IPS-18a (cell line): ENCODE measurements around the gene CLEC16A.

Experiments used
- H3K27ac ChIP-seq: one replicate; pipeline ENCODE4 v1.5.1; 2013; ENCODE audit warnings: low read length
- H3K27me3 ChIP-seq: one replicate; pipeline ENCODE4 v1.6.1; 2013; ENCODE audit warnings: mild to moderate bottlenecking, low read length; ENCODE audit not compliant: control insufficient read depth, insufficient read depth
- H3K36me3 ChIP-seq: one replicate; pipeline ENCODE4 v1.6.1; 2013; ENCODE audit warnings: low read depth, low read length; ENCODE audit not compliant: control insufficient read depth
- H3K4me1 ChIP-seq: one replicate; pipeline ENCODE4 v1.6.1; 2013; ENCODE audit warnings: low read depth, low read length; ENCODE audit not compliant: control insufficient read depth
- H3K4me3 ChIP-seq: one replicate; pipeline ENCODE4 v1.5.1; 2013; ENCODE audit warnings: low read length
- H3K9ac ChIP-seq: one replicate; pipeline ENCODE4 v1.6.1; 2013; ENCODE audit warnings: mild to moderate bottlenecking, low read length, moderate library complexity
- H3K9me3 ChIP-seq: one replicate; pipeline ENCODE4 v1.6.1; 2013; ENCODE audit warnings: low read depth, low read length; ENCODE audit not compliant: control insufficient read depth

CLEC16A gene

DNA sequence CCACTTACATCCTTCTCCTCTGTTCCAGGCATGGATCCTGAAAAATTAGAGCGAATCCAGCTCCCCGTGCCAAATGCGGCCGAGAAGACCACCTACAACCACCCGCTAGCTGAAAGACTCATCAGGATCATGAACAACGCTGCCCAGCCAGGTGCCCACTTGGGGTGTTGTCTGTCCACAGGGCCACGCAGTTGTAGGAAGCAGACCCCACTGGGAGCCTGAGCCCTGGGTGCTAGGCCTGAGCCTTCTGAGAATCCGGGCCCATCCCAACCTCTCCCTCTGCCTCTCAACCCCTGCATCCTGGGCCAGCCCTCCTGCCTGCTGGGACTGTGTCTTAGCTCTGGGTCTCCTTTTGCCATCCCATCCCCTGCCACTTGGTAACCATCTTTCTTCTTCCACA is 95.4 kb downstream of the CLEC16A start:
- Histone ChIP-seq H3K4me3 (no peak overlapping the region), H3K9ac (no peak overlapping the region), H3K4me1 (no peaks in the 10 kb centered on the region), H3K27ac (no peak overlapping the region), H3K36me3 (peaks cover 3% of the 10 kb centered on the region), H3K9me3 (no peaks in the 10 kb centered on the region), H3K27me3 (no peaks in the 10 kb centered on the region)

DNA sequence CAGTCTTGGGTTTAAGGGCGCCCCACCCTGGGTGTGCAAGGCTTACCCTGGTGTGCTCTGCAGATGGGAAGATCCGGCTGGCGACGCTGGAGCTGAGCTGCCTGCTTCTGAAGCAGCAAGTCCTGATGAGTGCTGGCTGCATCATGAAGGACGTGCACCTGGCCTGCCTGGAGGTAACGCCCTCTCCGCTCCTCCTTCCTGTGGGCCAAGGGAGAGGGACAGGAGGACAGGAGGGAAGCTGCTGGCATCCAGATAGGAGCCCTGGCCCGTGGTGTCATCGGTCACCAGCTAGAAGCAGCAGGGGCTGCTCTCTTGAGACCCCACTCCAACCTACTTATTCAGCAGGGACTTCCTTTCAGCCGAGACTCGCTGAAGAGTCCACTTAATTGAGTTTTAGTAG is 97.8 kb downstream of the CLEC16A start:
- H3K27ac ChIP-seq, result no peak overlapping the region
- H3K4me3 ChIP-seq, result no peak overlapping the region
- no peaks in the 10 kb centered on the region for H3K4me1 ChIP-seq
- no peaks in the 10 kb centered on the region for H3K27me3 ChIP-seq
- no peak overlapping the region for H3K9ac ChIP-seq
- H3K9me3 ChIP-seq, result no peaks in the 10 kb centered on the region
- peaks cover 3% of the 10 kb centered on the region for H3K36me3 ChIP-seq

DNA sequence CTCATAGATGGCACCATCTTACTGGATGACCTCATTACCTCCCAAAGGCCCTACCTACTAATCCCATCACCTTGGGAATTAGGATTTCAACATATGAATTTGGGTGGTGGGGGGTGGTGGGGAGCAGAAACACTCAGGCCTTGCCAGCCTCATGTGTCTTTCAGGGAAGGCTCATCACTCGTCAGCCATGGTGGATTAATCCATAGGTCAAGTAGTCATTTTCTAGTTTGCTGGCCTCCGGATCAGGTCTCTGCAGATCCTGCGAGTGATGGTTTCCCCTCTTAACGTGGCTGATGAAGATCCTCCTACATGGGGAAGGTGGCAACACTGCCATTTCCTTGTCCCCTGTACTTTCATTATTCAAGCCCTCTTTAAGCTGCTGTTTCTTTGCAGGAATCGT is 101.1 kb downstream of the CLEC16A start:
- Histone ChIP-seq H3K9me3 (no peaks in the 10 kb centered on the region), H3K4me3 (no peak overlapping the region), H3K27me3 (no peaks in the 10 kb centered on the region), H3K36me3 (peaks cover 3% of the 10 kb centered on the region), H3K27ac (no peak overlapping the region), H3K4me1 (no peaks in the 10 kb centered on the region), H3K9ac (no peak overlapping the region)

DNA sequence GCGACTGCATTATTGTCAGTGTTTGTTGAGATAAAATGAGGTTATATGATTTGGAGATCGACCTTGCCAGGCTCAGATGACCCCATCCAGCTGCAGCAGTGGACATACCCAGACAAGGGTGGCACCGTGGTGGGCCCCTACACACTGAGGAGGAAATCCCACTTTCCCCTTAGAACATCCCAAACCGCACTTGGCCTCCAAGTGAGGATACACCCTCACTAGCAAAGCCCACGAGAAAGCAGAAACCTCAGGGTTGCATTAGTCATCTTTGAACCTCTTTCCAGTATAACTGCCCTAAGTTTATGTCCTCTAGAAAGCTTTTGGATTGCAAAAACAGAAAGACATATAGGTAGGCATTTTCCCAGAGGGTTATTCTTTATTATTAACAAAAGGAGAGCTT is 101.5 kb downstream of the CLEC16A start:
- no peak overlapping the region for H3K27ac ChIP-seq
- H3K36me3 ChIP-seq, result peaks cover 3% of the 10 kb centered on the region
- no peaks in the 10 kb centered on the region for H3K4me1 ChIP-seq
- no peak overlapping the region for H3K9ac ChIP-seq
- no peaks in the 10 kb centered on the region for H3K27me3 ChIP-seq
- H3K9me3 ChIP-seq, result no peaks in the 10 kb centered on the region
- H3K4me3 ChIP-seq, result no peak overlapping the region

DNA sequence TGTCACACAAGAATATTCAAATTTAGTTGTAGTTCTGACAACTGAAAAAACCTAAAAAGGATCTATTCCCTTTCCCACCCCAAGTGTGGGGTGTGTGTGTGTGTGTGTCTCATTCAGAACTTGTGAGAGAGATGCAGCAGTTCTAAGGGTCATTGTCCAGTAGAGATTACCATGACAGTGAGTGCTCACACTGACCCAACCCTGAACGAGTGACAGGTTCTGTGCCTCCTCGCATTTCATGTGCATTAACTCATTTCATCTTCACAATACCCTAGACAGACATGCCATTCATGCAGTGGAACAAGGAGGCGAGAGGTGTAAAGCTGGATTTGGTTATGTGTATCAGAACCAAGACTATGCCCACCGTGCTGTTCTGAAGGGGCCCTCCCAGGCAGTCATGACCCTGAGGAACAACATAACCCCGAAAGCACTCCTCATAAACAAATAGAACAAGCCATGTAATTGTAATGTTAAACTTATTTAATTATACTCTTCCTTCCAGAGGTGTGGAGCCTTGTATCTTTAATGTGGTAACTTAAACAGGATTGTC is 102.1 kb downstream of the CLEC16A start:
- H3K9me3 ChIP-seq, result no peaks in the 10 kb centered on the region
- no peak overlapping the region for H3K9ac ChIP-seq
- peaks cover 3% of the 10 kb centered on the region for H3K4me1 ChIP-seq
- H3K4me3 ChIP-seq, result no peak overlapping the region
- no peak overlapping the region for H3K27ac ChIP-seq
- peaks cover 3% of the 10 kb centered on the region for H3K36me3 ChIP-seq
- no peaks in the 10 kb centered on the region for H3K27me3 ChIP-seq

DNA sequence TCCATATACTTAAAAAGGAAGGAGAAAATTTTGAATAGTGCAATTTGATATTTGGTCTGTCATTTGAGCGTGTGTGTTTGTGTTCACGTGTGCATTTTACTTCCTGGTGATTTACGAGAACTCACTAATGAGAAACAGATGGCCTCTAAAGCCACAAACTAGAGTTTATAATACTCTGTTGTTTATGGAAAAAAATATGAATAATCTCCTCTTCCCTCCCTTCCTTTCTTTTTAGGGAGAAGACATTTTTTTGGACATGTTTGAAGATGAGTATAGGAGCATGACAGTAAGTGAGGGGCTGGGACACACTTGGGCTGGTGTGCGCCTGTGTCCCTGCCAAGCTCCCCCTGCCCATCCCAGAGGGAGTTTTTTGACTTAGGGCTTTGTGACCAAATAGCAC is 102.7 kb downstream of the CLEC16A start:
- Histone ChIP-seq H3K36me3 (peaks cover 2% of the 10 kb centered on the region), H3K4me3 (no peak overlapping the region), H3K27ac (no peak overlapping the region), H3K27me3 (no peaks in the 10 kb centered on the region), H3K9ac (no peak overlapping the region), H3K9me3 (no peaks in the 10 kb centered on the region), H3K4me1 (peaks cover 3% of the 10 kb centered on the region)

DNA sequence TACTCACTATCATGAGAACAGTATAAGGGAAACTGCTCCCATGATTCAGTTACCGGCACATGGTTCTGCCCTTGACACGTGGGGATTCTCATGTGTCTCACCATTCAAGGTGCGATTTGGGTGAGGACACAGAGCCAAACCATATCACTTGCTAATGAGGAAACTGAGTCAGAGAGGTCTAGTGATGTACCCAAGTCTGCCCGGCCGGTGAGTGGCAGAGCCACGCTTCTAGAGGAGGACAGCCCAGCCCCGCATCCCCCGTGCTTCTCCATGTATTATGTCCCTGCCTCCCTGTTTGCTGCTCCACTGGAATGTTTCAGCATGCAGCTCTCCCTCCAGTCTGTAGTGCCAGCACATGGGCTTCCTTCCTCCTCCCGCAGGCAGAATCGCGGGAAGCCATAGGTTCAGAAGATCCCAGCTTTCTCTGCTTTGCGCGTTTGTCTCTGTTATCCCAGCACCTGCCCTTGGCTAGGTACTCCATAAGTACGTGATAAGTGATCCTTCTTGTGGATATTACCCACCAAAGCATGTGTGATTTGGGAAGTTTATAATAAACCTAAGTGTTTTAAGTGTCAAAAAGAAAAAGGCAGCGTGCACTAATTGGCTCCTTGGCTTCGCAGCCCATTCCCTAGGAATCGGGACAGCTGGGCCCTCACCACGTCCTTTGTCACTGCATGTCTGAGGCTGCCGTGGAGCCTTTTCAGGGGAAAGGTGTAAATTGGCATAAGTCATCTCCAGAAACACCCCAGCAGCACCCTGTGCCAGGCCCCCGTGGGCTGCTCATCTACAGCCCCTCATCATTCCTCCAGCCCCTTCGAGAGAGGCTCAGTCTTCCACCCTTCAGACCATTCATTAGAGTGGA is 103.8 kb downstream of the CLEC16A start:
- H3K4me3 ChIP-seq, result no peak overlapping the region
- peaks cover 3% of the 10 kb centered on the region for H3K4me1 ChIP-seq
- no peak overlapping the region for H3K27ac ChIP-seq
- no peaks in the 10 kb centered on the region for H3K27me3 ChIP-seq
- H3K9ac ChIP-seq, result no peak overlapping the region
- H3K9me3 ChIP-seq, result no peaks in the 10 kb centered on the region
- H3K36me3 ChIP-seq, result no peaks in the 10 kb centered on the region

DNA sequence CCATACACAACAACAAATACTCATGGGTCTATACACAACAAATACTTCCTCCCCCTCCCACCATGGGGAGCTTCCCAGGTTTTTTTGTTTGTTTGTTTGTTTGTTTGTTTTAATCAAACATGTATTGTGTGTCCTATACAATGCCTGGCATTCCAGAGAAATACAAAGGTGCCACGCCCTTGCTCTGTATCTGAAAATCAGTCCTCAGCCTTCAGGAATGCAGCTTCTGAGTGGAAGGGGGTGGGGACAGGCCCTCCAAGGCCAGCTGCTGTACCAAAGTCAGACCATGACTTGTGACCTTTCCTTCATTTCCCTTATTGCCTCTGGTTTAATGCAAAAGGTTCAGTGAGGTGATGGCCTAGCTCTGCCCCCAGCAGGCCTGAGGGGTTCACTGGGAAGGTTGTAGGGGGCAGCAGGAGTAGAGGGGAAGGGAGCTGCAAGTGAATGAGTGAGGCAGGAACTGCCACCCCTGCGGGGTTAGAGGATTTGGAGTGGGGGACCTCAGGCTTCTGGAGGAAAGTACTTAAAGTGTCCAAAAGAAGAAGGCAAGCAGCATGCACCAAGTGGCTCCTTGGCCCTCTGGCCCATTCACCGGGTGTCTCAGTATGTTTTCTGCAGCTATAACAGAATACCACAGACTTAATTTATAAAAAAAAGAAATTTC is 105.2 kb downstream of the CLEC16A start:
- Histone ChIP-seq H3K9ac (no peak overlapping the region), H3K27me3 (no peaks in the 10 kb centered on the region), H3K36me3 (no peaks in the 10 kb centered on the region), H3K27ac (no peak overlapping the region), H3K4me3 (no peak overlapping the region), H3K4me1 (peaks cover 3% of the 10 kb centered on the region), H3K9me3 (no peaks in the 10 kb centered on the region)

DNA sequence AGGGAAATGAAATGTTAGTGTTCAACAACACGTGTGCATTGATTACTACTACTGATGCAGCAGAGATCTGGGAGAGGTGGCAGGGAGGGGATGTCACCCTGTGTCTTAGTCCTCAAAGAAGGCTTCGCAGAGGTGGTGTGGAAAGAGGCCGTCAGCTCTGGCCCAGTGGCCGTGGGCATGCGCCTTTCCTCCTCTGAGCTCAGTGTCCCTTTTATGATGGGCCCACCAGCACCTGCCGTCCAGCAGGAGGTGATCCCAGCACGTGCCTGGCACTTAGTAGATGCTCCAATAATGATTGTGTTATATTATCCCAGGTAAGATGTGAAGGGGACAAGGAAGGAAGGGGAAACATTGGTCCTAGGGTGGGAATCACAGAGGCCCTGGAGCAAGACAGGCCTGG is 106.2 kb downstream of the CLEC16A start:
- H3K4me3 ChIP-seq, result no peak overlapping the region
- no peaks in the 10 kb centered on the region for H3K36me3 ChIP-seq
- H3K27ac ChIP-seq, result no peak overlapping the region
- no peak overlapping the region for H3K9ac ChIP-seq
- H3K9me3 ChIP-seq, result no peaks in the 10 kb centered on the region
- H3K4me1 ChIP-seq, result peaks cover 3% of the 10 kb centered on the region
- no peaks in the 10 kb centered on the region for H3K27me3 ChIP-seq

DNA sequence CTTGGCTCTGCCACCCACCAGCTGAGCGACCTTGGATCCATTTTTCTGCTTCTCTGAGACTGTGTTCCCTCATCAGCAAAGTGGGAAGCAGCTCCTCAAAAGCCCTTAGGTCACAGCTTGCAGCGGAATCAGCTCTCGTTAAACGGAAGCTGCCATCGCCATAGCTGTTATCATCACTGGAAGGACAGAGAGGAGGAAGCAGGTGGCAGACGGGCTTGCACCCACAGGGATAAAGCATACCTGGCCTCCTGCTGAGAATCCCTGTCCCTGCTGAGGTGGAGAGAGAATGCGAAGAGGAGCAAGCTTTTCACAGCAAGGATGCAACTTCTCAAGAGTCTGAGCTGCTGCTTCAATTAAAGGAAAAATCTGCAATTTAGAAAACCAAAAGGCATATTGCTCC is 106.6 kb downstream of the CLEC16A start:
- Histone ChIP-seq H3K36me3 (no peaks in the 10 kb centered on the region), H3K9me3 (no peaks in the 10 kb centered on the region), H3K9ac (no peak overlapping the region), H3K27ac (no peak overlapping the region), H3K27me3 (no peaks in the 10 kb centered on the region), H3K4me1 (peaks cover 3% of the 10 kb centered on the region), H3K4me3 (no peak overlapping the region)

DNA sequence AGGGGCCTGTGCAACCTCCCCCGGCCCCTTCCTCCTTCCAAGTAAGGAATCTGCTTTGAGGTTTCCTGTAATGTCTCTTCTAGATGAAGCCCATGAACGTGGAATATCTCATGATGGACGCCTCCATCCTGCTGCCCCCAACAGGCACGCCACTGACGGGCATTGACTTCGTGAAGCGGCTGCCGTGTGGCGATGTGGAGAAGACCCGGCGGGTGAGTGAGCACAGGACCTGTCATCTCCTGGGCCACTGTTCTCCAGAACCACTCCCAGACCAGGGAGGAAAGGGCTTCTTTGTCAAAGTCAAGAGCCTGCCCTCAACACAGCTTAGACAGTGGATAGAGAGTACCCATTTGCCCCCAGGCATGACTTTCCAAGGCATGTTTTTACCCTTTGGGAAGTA is 107.1 kb downstream of the CLEC16A start:
- Histone ChIP-seq H3K4me1 (peaks cover 3% of the 10 kb centered on the region), H3K9me3 (no peaks in the 10 kb centered on the region), H3K27me3 (no peaks in the 10 kb centered on the region), H3K36me3 (no peaks in the 10 kb centered on the region), H3K9ac (no peak overlapping the region), H3K4me3 (no peak overlapping the region), H3K27ac (no peak overlapping the region)
